ENCODE data around the gene ZMIZ1.

GRCh38 chr10:79113827-79114226 lies 45.1 kb downstream of the ZMIZ1 start:
- TF ChIP-seq EP300 (IDR thresholded peaks at IDR 0.05) (no peak), POLR2A (IDR thresholded peaks at IDR 0.05) (no peak)
